Measurements from ENCODE around the gene CEMIP.

The CEMIP gene

DNA sequence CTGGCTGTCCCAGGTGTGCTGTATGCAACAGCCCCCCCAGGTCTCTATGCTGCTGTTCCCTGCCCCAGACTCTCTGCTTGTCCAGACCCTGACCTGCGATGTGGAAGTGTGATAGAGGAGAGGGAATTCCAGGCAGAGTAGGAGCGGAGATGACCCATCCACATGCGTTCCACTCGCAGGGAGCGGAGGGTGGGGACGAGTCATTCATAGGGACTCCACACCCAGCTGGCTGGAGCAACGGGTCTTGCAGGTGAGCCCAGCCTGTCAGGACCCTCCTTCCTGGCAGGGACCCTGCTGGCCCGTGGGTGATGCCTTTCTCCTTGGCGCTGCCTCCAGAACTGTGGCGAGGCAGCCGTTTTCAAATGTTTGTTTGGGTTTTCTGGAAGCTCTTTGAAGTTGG, 58.8 kb downstream of the CEMIP start (continued):
- TF ChIP-seq, protein P1, sequence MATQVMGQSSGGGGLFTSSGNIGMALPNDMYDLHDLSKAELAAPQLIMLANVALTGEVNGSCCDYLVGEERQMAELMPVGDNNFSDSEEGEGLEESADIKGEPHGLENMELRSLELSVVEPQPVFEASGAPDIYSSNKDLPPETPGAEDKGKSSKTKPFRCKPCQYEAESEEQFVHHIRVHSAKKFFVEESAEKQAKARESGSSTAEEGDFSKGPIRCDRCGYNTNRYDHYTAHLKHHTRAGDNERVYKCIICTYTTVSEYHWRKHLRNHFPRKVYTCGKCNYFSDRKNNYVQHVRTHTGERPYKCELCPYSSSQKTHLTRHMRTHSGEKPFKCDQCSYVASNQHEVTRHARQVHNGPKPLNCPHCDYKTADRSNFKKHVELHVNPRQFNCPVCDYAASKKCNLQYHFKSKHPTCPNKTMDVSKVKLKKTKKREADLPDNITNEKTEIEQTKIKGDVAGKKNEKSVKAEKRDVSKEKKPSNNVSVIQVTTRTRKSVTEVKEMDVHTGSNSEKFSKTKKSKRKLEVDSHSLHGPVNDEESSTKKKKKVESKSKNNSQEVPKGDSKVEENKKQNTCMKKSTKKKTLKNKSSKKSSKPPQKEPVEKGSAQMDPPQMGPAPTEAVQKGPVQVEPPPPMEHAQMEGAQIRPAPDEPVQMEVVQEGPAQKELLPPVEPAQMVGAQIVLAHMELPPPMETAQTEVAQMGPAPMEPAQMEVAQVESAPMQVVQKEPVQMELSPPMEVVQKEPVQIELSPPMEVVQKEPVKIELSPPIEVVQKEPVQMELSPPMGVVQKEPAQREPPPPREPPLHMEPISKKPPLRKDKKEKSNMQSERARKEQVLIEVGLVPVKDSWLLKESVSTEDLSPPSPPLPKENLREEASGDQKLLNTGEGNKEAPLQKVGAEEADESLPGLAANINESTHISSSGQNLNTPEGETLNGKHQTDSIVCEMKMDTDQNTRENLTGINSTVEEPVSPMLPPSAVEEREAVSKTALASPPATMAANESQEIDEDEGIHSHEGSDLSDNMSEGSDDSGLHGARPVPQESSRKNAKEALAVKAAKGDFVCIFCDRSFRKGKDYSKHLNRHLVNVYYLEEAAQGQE (tag by site-specific recombination; IDR thresholded peaks at IDR 0.05), result no peak
- TF ChIP-seq OVOL3 (tag by site-specific recombination; IDR thresholded peaks at IDR 0.05) (no peak), ZNF169 (tag by site-specific recombination; IDR thresholded peaks at IDR 0.05) (no peak), SP3 (tag by site-specific recombination; IDR thresholded peaks at IDR 0.05) (no peak), ZSCAN4 (tag by site-specific recombination; IDR thresholded peaks at IDR 0.05) (no peak)
- TF ChIP-seq, protein P2, sequence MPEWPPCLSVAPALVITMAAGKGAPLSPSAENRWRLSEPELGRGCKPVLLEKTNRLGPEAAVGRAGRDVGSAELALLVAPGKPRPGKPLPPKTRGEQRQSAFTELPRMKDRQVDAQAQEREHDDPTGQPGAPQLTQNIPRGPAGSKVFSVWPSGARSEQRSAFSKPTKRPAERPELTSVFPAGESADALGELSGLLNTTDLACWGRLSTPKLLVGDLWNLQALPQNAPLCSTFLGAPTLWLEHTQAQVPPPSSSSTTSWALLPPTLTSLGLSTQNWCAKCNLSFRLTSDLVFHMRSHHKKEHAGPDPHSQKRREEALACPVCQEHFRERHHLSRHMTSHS (tag by site-specific recombination; IDR thresholded peaks at IDR 0.05), result no peak
- TF ChIP-seq, protein P3, sequence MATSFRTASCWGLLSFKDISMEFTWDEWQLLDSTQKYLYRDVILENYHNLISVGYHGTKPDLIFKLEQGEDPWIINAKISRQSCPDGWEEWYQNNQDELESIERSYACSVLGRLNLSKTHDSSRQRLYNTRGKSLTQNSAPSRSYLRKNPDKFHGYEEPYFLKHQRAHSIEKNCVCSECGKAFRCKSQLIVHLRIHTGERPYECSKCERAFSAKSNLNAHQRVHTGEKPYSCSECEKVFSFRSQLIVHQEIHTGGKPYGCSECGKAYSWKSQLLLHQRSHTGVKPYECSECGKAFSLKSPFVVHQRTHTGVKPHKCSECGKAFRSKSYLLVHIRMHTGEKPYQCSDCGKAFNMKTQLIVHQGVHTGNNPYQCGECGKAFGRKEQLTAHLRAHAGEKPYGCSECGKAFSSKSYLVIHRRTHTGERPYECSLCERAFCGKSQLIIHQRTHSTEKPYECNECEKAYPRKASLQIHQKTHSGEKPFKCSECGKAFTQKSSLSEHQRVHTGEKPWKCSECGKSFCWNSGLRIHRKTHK (tag by site-specific recombination; IDR thresholded peaks at IDR 0.05), result no peak

DNA sequence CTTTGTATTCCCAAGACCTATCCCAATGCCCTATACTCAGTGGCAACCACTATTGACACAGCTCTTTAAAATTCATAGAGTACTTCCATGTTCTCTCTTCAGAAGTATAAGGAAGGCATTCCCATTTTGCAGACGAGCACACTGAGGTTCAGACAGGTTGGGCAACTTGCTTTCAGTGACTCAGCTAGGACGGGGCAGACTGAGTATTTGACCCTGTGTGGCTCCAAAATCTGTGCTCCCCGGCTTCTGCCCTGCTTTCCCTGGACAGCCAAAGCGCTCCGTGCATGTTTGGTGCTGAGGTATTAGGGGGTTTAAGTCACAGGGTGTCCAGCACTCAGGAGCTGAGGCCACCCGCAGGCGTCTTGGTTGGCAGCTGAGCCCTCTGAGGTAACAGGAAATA, 59.5 kb downstream of the CEMIP start:
- ChIA-PET POLR2A (interaction anchor here (0.7 kb wide), 1 partner anchor 18 kb away, joined by 3 read pairs; no protein-coding TSS in a partner anchor), CTCF (interaction anchor here (0.6 kb wide), 1 partner anchor 10 kb away, joined by 6 read pairs; no protein-coding TSS in a partner anchor)
- Histone ChIP-seq H3K27ac (ENCODE audit: extremely low read depth, low read depth, low read length) (no peak overlapping the region), H3K9me3 (ENCODE audit: control insufficient read depth, insufficient read depth, low read depth, low read length) (no peaks in the 10 kb centered on the region), H3K4me3 (ENCODE audit: low read depth, low read length) (no peak overlapping the region), H3K4me1 (ENCODE audit: control insufficient read depth, insufficient read depth, low read length) (peaks cover 2% of the 10 kb centered on the region; the same call in 1 of the 2 replicates), H3K36me3 (ENCODE audit: control insufficient read depth in 2 of 2, insufficient read depth in 1 of 2, low read length in 2 of 2) (no peaks in the 10 kb centered on the region)
- TF ChIP-seq ZNF335 (tag by site-specific recombination; conservative IDR thresholded peaks at IDR 0.05) (no peak), ZNF37A (tag by site-specific recombination; IDR thresholded peaks at IDR 0.05) (no peak), ZNF157 (tag by site-specific recombination; IDR thresholded peaks at IDR 0.05) (no peak), GLIS2 (tag by site-specific recombination; IDR thresholded peaks at IDR 0.05) (no peak), ZNF16 (tag by site-specific recombination; IDR thresholded peaks at IDR 0.05; ENCODE audit: low read depth) (no peak), ZNF266 (tag by site-specific recombination; IDR thresholded peaks at IDR 0.05; ENCODE audit: low read depth) (no peak), ZNF580 (tag by site-specific recombination; IDR thresholded peaks at IDR 0.05) (no peak), ZNF248 (tag by site-specific recombination; IDR thresholded peaks at IDR 0.05) (no peak), ZNF391 (tag by site-specific recombination; IDR thresholded peaks at IDR 0.05; ENCODE audit: borderline replicate concordance, low read depth) (no peak), KLF9 (tag by site-specific recombination; IDR thresholded peaks at IDR 0.05; ENCODE audit: low read depth) (no peak), ZNF664 (tag by site-specific recombination; IDR thresholded peaks at IDR 0.05) (no peak), KLF17 (tag by site-specific recombination; IDR thresholded peaks at IDR 0.05) (no peak), ZBTB21 (tag by site-specific recombination; IDR thresholded peaks at IDR 0.05) (no peak), SCRT1 (tag by site-specific recombination; IDR thresholded peaks at IDR 0.05; ENCODE audit: borderline replicate concordance) (no peak), SETDB1 (IDR thresholded peaks at IDR 0.05; ENCODE audit: insufficient read length, low read length) (no peak), ZNF398 (tag by site-specific recombination; IDR thresholded peaks at IDR 0.05) (no peak), ZNF549 (tag by site-specific recombination; IDR thresholded peaks at IDR 0.05) (no peak), ZNF23 (tag by site-specific recombination; IDR thresholded peaks at IDR 0.05; ENCODE audit: borderline replicate concordance) (no peak)

Data from HEK293 (cell line).